CD14-positive monocyte (primary cell): Measurements from ENCODE around the gene GPD2. TPM values are rescaled to one million over a fixed set of nuclear protein-coding genes. Genes with fewer than 3 reads are reported as not detected.
A peak's percentile ranks its signal among the peaks of the same experiment; 100 is the strongest.

Experiments
- DNase-seq, 3 donors: peaks; one replicate each; pipeline ENCODE4 v3.0.0-alpha.2; 2011 to 2022
- H2AFZ ChIP-seq: 2 replicates; pipeline ENCODE4 v1.6.0; 2012; ENCODE audit warnings: mild to moderate bottlenecking, low read depth, low read length, inconsistent platforms; ENCODE audit not compliant: insufficient read depth, poor library complexity, severe bottlenecking
- H3K27ac ChIP-seq, 2 donors: 1 replicate in 1 of 2; 2 replicates in 1 of 2; pipeline ENCODE4 v1.5.1; 2012 to 2013; ENCODE audit warnings: low read length in 2 of 2, control low read depth in 1 of 2, inconsistent platforms in 1 of 2, low read depth in 1 of 2, mild to moderate bottlenecking in 1 of 2
- H3K27me3 ChIP-seq, 2 donors: one replicate each; pipeline versions ENCODE4 v1.6.0 to v1.6.1; 2011 to 2013; ENCODE audit warnings: low read length in 2 of 2; ENCODE audit not compliant: control insufficient read depth in 2 of 2, insufficient read depth in 2 of 2
- H3K36me3 ChIP-seq, 2 donors: replicated peaks in 1 of 2; 1 replicate in 1 of 2; 2 replicates in 1 of 2; pipeline versions ENCODE4 v1.5.1 to v1.6.1; 2012 to 2013; ENCODE audit warnings: low read length in 2 of 2, control low read depth in 1 of 2, inconsistent platforms in 1 of 2, mild to moderate bottlenecking in 1 of 2; ENCODE audit not compliant: insufficient read depth in 2 of 2, control insufficient read depth in 1 of 2
- H3K4me1 ChIP-seq, 2 donors: 1 replicate in 1 of 2; 2 replicates in 1 of 2; pipeline versions ENCODE4 v1.5.1 to v1.6.1; 2012 to 2013; ENCODE audit warnings: low read length in 2 of 2, control low read depth in 1 of 2, inconsistent platforms in 1 of 2, mild to moderate bottlenecking in 1 of 2, moderate library complexity in 1 of 2; ENCODE audit not compliant: insufficient read depth in 2 of 2, control insufficient read depth in 1 of 2
- H3K4me2 ChIP-seq: replicated peaks from 2 replicates; pipeline ENCODE3; 2012; ENCODE audit warnings: low read length, moderate library complexity, mild to moderate bottlenecking; ENCODE audit not compliant: poor library complexity, severe bottlenecking; ENCODE audit errors: extremely low read depth
- H3K4me3 ChIP-seq, 3 experiments: fragments of 200-600 bp in 1 of 3; sonication (generic) in 1 of 3; replicated peaks in 1 of 3; 1 replicate in 2 of 3; 2 replicates in 1 of 3; pipeline ENCODE4 v1.5.1; 2011 to 2013; ENCODE audit warnings: low read length in 3 of 3, mild to moderate bottlenecking in 3 of 3, control low read depth in 2 of 3, low read depth in 2 of 3, inconsistent platforms in 1 of 3, moderate library complexity in 1 of 3
- H3K79me2 ChIP-seq: 2 replicates; pipeline ENCODE4 v1.6.0; 2012; ENCODE audit warnings: mild to moderate bottlenecking, control low read depth, inconsistent platforms, low read length, moderate library complexity; ENCODE audit not compliant: insufficient read depth
- H3K9ac ChIP-seq: 2 replicates; pipeline ENCODE4 v1.6.0; 2017; ENCODE audit warnings: low read length, mild to moderate bottlenecking; ENCODE audit not compliant: insufficient read depth, poor library complexity, severe bottlenecking
- H3K9me3 ChIP-seq, 2 donors: replicated peaks in 1 of 2; 1 replicate in 1 of 2; 2 replicates in 1 of 2; pipeline versions ENCODE4 v1.5.1 to v1.6.1; 2012 to 2013; ENCODE audit warnings: low read length in 2 of 2, control low read depth in 1 of 2; ENCODE audit not compliant: control insufficient read depth in 1 of 2, insufficient read depth in 1 of 2
- H4K20me1 ChIP-seq: 2 replicates; pipeline ENCODE4 v1.6.0; 2012; ENCODE audit warnings: mild to moderate bottlenecking, low read length, control low read depth, moderate library complexity; ENCODE audit not compliant: insufficient read depth
- H3K27ac Mint-ChIP-seq, 7 donors: one replicate each; pipeline ENCODE4 v1.8.0; 2020; ENCODE audit warnings: mild to moderate bottlenecking in 7 of 7, mixed read lengths in 7 of 7, moderate library complexity in 6 of 7, inconsistent platforms in 2 of 7
- H3K27me3 Mint-ChIP-seq, 3 donors: one replicate each; pipeline ENCODE4 v1.8.0; 2021 to 2022; ENCODE audit warnings: low read depth in 3 of 3, mild to moderate bottlenecking in 3 of 3, mixed read lengths in 3 of 3, moderate library complexity in 3 of 3, inconsistent platforms in 1 of 3
- H3K36me3 Mint-ChIP-seq, 2 donors: one replicate each; pipeline ENCODE4 v1.8.0; 2020; ENCODE audit warnings: mixed read lengths in 2 of 2, inconsistent platforms in 1 of 2, mild to moderate bottlenecking in 1 of 2
- H3K4me1 Mint-ChIP-seq: one replicate; pipeline ENCODE4 v1.8.0; 2020; ENCODE audit warnings: mild to moderate bottlenecking, mixed read lengths
- H3K4me3 Mint-ChIP-seq, 2 donors: one replicate each; pipeline ENCODE4 v1.8.0; 2020; ENCODE audit warnings: mild to moderate bottlenecking in 2 of 2, mixed read lengths in 2 of 2, moderate library complexity in 1 of 2
- H3K9me3 Mint-ChIP-seq, 7 donors: one replicate each; pipeline ENCODE4 v1.8.0; 2020 to 2022; ENCODE audit warnings: mixed read lengths in 7 of 7, mild to moderate bottlenecking in 6 of 7, moderate library complexity in 6 of 7, inconsistent platforms in 2 of 7
- WGBS: methylation state at CpG from one replicate; pipeline ENCODE4 v1.1.5; 2013; ENCODE audit warnings: missing lambda C conversion rate; ENCODE audit not compliant: insufficient coverage; 5-methylcytosine and 5-hydroxymethylcytosine counted together
- intact Hi-C, 2 donors: fragments of 100-400 bp; cut with micrococcal nuclease; formaldehyde crosslinking; loops; one replicate each; pipeline versions ENCODE4 v1.15.0 to v1.15.1; 2023
- polyA plus RNA-seq, 3 donors: library from polyadenylated mRNA; depleted of rRNA in 1 of 3; unstranded in 2 of 3; stranded (reverse) in 1 of 3; fragments of 300-500 nt in 2 of 3; fragments of >200 nt in 1 of 3; fragmentation: Illumina TruSeq in 2 of 3; gene quantifications; 1 replicate in 2 of 3; 2 replicates in 1 of 3; pipeline ENCODE4 v1.2.3, GENCODE V29; 2012 to 2021
- TF ChIP-seq, protein P1 (sequence below): fragments of 200-600 bp; IDR thresholded peaks from one replicate; pipeline ENCODE4 v1.8.0; 2022; ENCODE audit warnings: antibody characterized with exemption, mild to moderate bottlenecking

GPD2 gene
- polyA plus RNA-seq, 3 donors: 13.4 to 17.1 (median 14.5) TPM

GRCh38 chr2:156430236-156430979 is 5.8 kb upstream of the GPD2 start:
- DNase-seq: peak in 2 of 3 donors; percentile 23 to 52
- WGBS: no CpG with 5 or more reads among the region's 2 CpGs
- H3K27me3 ChIP-seq: no peaks in the 10 kb centered on the region
- Mint-ChIP-seq H3K9me3 (peaks cover 0 to 3% (median 0%) of the 10 kb centered on the region in 7 donors), H3K36me3 (no peaks in the 10 kb centered on the region), H3K27ac (peak overlapping the region; percentile 88 to 93 (median 92)), H3K27me3 (no peaks in the 10 kb centered on the region), H3K4me3 (peak overlapping the region in 1 of 2 donors; percentile 39), H3K4me1 (peaks cover 31% of the 10 kb centered on the region)
- peak overlapping the region; percentile 20 for H3K9ac ChIP-seq
- H3K27ac ChIP-seq: peak overlapping the region in 1 of 2 donors; percentile 84
- no peaks in the 10 kb centered on the region for H3K79me2 ChIP-seq
- H3K9me3 ChIP-seq: no peaks in the 10 kb centered on the region
- H3K36me3 ChIP-seq: no peaks in the 10 kb centered on the region
- intact Hi-C loops: no loop called here
- peak overlapping the region in 1 of 3 experiments; percentile 50 for H3K4me3 ChIP-seq
- no peaks in the 10 kb centered on the region for H4K20me1 ChIP-seq
- TF ChIP-seq, protein P1, sequence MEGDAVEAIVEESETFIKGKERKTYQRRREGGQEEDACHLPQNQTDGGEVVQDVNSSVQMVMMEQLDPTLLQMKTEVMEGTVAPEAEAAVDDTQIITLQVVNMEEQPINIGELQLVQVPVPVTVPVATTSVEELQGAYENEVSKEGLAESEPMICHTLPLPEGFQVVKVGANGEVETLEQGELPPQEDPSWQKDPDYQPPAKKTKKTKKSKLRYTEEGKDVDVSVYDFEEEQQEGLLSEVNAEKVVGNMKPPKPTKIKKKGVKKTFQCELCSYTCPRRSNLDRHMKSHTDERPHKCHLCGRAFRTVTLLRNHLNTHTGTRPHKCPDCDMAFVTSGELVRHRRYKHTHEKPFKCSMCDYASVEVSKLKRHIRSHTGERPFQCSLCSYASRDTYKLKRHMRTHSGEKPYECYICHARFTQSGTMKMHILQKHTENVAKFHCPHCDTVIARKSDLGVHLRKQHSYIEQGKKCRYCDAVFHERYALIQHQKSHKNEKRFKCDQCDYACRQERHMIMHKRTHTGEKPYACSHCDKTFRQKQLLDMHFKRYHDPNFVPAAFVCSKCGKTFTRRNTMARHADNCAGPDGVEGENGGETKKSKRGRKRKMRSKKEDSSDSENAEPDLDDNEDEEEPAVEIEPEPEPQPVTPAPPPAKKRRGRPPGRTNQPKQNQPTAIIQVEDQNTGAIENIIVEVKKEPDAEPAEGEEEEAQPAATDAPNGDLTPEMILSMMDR: no peak
- H3K4me1 ChIP-seq: peaks cover 28 to 40% of the 10 kb centered on the region in 2 donors
- H2AFZ ChIP-seq: peak overlapping the region; percentile 47
- peak overlapping the region; percentile 62 for H3K4me2 ChIP-seq

GRCh38 chr2:156430980-156431358 is 5.2 kb upstream of the GPD2 start:
- TF ChIP-seq, protein P1: no peak
- H2AFZ ChIP-seq: peak overlapping the region; percentile 24
- peak overlapping the region; percentile 35 to 52 for H3K4me3 Mint-ChIP-seq
- no peaks in the 10 kb centered on the region for H3K9me3 ChIP-seq
- H3K4me1 Mint-ChIP-seq: peaks cover 31% of the 10 kb centered on the region
- intact Hi-C loops: no loop called here
- peaks cover 32 to 44% of the 10 kb centered on the region in 2 donors for H3K4me1 ChIP-seq
- peak overlapping the region; percentile 20 for H3K9ac ChIP-seq
- H3K36me3 ChIP-seq: no peaks in the 10 kb centered on the region
- no peaks in the 10 kb centered on the region for H3K27me3 Mint-ChIP-seq
- peak overlapping the region in 1 of 3 experiments; percentile 50 for H3K4me3 ChIP-seq
- H4K20me1 ChIP-seq: no peaks in the 10 kb centered on the region
- peaks cover 0 to under 1% (median 0%) of the 10 kb centered on the region in 7 donors for H3K9me3 Mint-ChIP-seq
- no CpG with 5 or more reads among the region's 1 CpG for WGBS
- H3K36me3 Mint-ChIP-seq: no peaks in the 10 kb centered on the region
- peak overlapping the region in 1 of 2 donors; percentile 84 for H3K27ac ChIP-seq
- H3K27ac Mint-ChIP-seq: peak overlapping the region; percentile 88 to 93 (median 92)
- DNase-seq: peak; percentile 58 to 84 (median 80)
- no peaks in the 10 kb centered on the region for H3K79me2 ChIP-seq
- H3K27me3 ChIP-seq: no peaks in the 10 kb centered on the region
- peak overlapping the region; percentile 62 for H3K4me2 ChIP-seq
